VCaP (cell line): ENCODE results near the gene CLDN15.
A peak's percentile ranks its signal among the peaks of the same experiment; 100 is the strongest.

Source experiments
- H3K27ac ChIP-seq: fragments of 450-650 bp; 2 replicates; pipeline ENCODE4 v1.5.1; 2017
- TF ChIP-seq, protein P1 (sequence below): fragments of 450-650 bp; conservative IDR thresholded peaks from 2 replicates; pipeline ENCODE4 v1.5.1; 2017; ENCODE audit warnings: mild to moderate bottlenecking, moderate library complexity

CLDN15 gene

GRCh38 chr7:101250324-101250723 is 12.7 kb upstream of the CLDN15 start:
- no peak overlapping the region for H3K27ac ChIP-seq
- TF ChIP-seq, protein P1, sequence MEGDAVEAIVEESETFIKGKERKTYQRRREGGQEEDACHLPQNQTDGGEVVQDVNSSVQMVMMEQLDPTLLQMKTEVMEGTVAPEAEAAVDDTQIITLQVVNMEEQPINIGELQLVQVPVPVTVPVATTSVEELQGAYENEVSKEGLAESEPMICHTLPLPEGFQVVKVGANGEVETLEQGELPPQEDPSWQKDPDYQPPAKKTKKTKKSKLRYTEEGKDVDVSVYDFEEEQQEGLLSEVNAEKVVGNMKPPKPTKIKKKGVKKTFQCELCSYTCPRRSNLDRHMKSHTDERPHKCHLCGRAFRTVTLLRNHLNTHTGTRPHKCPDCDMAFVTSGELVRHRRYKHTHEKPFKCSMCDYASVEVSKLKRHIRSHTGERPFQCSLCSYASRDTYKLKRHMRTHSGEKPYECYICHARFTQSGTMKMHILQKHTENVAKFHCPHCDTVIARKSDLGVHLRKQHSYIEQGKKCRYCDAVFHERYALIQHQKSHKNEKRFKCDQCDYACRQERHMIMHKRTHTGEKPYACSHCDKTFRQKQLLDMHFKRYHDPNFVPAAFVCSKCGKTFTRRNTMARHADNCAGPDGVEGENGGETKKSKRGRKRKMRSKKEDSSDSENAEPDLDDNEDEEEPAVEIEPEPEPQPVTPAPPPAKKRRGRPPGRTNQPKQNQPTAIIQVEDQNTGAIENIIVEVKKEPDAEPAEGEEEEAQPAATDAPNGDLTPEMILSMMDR: no peak

- TF ChIP-seq, protein P1: no peak
- H3K27ac ChIP-seq: no peak overlapping the region
Measured at GRCh38 chr7:101248276-101248675, 10.7 kb upstream of the CLDN15 start.

- peak overlapping the region; percentile 98 for H3K27ac ChIP-seq
Measured at GRCh38 chr7:101245147-101245668, 7.6 kb upstream of the CLDN15 start.

DNA sequence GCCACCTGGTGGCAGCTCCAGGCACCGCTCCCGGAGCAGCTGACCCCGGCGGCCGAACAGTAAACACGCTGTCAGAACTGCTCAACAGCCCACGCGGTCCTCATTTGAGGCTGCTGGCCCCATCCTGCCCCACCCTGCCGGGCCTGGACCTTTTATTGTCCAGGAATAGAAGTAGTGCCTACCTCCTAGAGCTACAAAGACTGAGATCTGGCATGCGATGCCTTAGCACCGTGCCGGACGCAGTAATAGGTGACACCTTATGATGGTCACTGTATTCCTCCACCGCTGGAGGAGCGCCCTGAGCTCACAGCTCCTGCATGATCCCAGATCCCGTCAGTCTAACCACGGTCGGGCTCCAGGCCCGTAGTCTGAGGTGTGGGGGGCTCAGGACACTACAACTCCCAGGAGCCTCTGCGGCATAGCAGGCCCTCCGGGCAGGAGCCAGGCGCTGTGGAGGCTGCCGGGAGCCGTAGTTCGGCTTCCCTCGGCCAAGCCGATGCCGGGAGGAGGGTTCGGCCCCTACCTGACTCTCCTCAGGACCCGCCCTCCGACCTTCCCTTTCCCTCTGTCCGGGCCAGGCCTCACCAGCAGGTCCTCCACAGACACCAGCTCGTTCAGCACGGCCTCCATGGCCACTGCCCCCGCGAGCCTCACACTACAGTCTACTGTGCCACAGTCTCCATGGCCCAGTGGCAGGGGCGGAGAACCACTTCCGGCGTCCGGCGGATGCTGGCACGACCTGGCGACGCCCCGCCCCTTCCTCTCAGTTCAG is 7.0 kb upstream of the CLDN15 start, which contains the start of gene FIS1:
Gene FIS1 (minus strand): TSS at position 707 of the 772 bp plus-strand sequence. CDS start 77 bp downstream, at position 630.
- TF ChIP-seq, protein P1: peak; percentile 97
- H3K27ac ChIP-seq: peak within 1 kb of the TSS; percentile 98

More at GRCh38 chr7:101245147-101245668, 7.6 kb upstream of the CLDN15 start:
- TF ChIP-seq, protein P1: no peak

DNA sequence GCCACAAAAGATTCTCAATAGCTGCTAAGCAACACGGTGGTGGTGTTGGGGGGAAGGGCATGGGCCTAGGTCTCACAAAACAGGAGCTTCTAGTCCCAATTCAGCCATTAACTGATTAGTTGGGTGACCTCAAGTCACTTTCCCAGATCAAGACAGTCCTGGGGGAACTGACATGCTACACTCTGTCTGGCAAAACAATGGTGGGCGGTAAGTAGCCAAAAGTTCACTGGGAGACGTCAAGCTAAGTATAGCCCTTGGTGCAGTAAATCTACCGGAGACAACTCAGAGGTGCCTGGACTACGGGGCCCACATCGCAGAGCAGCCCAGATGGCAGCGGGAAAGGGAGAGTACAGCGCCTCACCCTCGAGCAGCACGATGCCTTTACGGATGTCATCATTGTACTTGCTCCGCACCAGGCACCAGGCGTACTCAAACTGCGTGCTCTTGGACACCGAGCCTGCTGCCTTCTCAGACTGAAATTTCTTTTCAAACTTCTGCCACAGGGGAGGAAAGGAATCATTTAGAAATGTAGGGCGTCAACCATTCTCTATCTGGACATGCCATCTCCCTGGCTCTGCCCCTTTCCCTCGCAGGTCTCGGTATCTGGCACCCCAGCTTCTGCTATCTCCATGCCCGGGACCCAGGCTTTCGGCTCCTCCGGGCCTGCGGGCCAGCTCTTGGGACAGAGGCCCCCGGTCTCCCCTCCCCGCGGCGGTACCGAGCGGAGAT is 6.2 kb upstream of the CLDN15 start:
- H3K27ac ChIP-seq: peak overlapping the region; percentile 98
- TF ChIP-seq, protein P1: no peak

DNA sequence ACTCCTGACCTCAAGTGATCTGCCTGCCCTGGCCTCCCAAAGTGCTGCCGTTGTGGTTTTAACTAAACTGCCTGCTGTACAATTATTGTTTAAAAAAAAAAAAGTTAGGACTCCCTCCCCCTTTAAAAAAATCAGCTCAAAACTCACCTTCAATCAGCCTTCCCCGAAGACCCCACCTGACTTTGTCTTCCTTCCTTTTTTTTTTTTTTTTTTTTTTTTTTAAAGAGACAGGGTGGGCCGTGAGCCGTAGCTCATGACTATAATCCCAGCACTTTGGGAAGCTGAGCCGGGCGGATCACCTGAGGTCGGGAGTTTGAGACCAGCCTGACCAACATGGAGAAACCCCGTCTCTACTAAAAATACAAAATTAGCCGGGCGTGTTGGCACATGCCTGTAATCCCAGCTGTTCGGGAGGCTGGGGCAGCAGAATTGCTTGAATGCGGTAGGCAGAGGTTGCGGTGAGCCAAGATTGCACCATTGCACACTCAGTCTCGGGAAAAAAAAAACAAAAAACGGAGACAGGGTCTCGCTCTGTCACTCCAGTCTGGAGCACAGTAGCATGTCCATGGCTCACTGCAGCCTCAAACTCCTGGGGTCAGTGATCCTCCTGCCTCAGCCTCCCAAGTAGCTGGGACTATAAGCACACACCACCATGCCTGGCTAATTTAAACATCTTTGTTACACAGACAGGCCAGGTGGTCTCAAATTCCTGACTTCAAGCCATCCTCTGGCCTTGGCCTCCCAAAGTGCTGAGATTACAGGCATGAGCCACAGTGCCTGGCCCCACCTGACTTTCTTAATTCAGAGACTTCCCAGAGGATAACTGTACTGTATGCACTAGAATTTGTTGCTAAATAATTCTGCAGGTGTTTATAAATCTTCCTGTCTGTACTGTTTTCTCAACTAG is 4.1 kb upstream of the CLDN15 start:
- TF ChIP-seq, protein P1: no peak
- H3K27ac ChIP-seq: no peak overlapping the region
